ENCODE measurements around the gene YIPF5.
A peak's percentile ranks its signal among the peaks of the same experiment; 100 is the strongest.

YIPF5 gene

GRCh38 chr5:144142139-144142823 is 28.2 kb downstream of the YIPF5 start:
- peak; percentile 24 for DNase-seq (ENCODE audit: extremely low read depth, low read depth)
- peak; percentile 59 for TF ChIP-seq CTCF (IDR thresholded peaks at IDR 0.05; ENCODE audit: low read depth, low read length, missing control alignments)
- H3K4me3 ChIP-seq (replicated peaks; ENCODE audit: low read depth, low read length), result no peak overlapping the region

- TF ChIP-seq CTCF (IDR thresholded peaks at IDR 0.05; ENCODE audit: low read depth, low read length, missing control alignments), result no peak
- DNase-seq (ENCODE audit: extremely low read depth, low read depth), result no peak
- H3K4me3 ChIP-seq (replicated peaks; ENCODE audit: low read depth, low read length), result no peak overlapping the region
Measured at GRCh38 chr5:144141585-144141984, 28.9 kb downstream of the YIPF5 start.

GRCh38 chr5:144139586-144139985 is 30.9 kb downstream of the YIPF5 start:
- DNase-seq (ENCODE audit: extremely low read depth, low read depth), result peak; percentile 12
- peak; percentile 20 for TF ChIP-seq CTCF (IDR thresholded peaks at IDR 0.05; ENCODE audit: low read depth, low read length, missing control alignments)
- no peak overlapping the region for H3K4me3 ChIP-seq (replicated peaks; ENCODE audit: low read depth, low read length)

GRCh38 chr5:144135113-144135762 is 35.2 kb downstream of the YIPF5 start:
- no peak overlapping the region for H3K4me3 ChIP-seq (replicated peaks; ENCODE audit: low read depth, low read length)
- TF ChIP-seq CTCF (IDR thresholded peaks at IDR 0.05; ENCODE audit: low read depth, low read length, missing control alignments), result no peak
- no peak for DNase-seq (ENCODE audit: extremely low read depth, low read depth)

GRCh38 chr5:144134194-144134826 is 36.1 kb downstream of the YIPF5 start:
- no peak overlapping the region for H3K4me3 ChIP-seq (replicated peaks; ENCODE audit: low read depth, low read length)
- TF ChIP-seq CTCF (IDR thresholded peaks at IDR 0.05; ENCODE audit: low read depth, low read length, missing control alignments), result no peak
- DNase-seq (ENCODE audit: extremely low read depth, low read depth), result no peak

GRCh38 chr5:144133050-144133633 is 37.3 kb downstream of the YIPF5 start:
- H3K4me3 ChIP-seq (replicated peaks; ENCODE audit: low read depth, low read length), result no peak overlapping the region

More at GRCh38 chr5:144133050-144133633, 37.3 kb downstream of the YIPF5 start:
- no peak for TF ChIP-seq CTCF (IDR thresholded peaks at IDR 0.05; ENCODE audit: low read depth, low read length, missing control alignments)
- no peak for DNase-seq (ENCODE audit: extremely low read depth, low read depth)
